ENCODE data around the gene HEXIM1. TPM values are rescaled to one million over a fixed set of nuclear protein-coding genes. Genes with fewer than 3 reads are reported as not detected.

The HEXIM1 gene, protein sequence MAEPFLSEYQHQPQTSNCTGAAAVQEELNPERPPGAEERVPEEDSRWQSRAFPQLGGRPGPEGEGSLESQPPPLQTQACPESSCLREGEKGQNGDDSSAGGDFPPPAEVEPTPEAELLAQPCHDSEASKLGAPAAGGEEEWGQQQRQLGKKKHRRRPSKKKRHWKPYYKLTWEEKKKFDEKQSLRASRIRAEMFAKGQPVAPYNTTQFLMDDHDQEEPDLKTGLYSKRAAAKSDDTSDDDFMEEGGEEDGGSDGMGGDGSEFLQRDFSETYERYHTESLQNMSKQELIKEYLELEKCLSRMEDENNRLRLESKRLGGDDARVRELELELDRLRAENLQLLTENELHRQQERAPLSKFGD
- 1.4 TPM in 2 replicates for polyA plus RNA-seq (2014; cell fraction: cytosol; rRNA removed)
- polyA plus RNA-seq (2014; cell fraction: nucleus; rRNA removed) = 0.97 and 2.7 TPM in 2 replicates

DNA sequence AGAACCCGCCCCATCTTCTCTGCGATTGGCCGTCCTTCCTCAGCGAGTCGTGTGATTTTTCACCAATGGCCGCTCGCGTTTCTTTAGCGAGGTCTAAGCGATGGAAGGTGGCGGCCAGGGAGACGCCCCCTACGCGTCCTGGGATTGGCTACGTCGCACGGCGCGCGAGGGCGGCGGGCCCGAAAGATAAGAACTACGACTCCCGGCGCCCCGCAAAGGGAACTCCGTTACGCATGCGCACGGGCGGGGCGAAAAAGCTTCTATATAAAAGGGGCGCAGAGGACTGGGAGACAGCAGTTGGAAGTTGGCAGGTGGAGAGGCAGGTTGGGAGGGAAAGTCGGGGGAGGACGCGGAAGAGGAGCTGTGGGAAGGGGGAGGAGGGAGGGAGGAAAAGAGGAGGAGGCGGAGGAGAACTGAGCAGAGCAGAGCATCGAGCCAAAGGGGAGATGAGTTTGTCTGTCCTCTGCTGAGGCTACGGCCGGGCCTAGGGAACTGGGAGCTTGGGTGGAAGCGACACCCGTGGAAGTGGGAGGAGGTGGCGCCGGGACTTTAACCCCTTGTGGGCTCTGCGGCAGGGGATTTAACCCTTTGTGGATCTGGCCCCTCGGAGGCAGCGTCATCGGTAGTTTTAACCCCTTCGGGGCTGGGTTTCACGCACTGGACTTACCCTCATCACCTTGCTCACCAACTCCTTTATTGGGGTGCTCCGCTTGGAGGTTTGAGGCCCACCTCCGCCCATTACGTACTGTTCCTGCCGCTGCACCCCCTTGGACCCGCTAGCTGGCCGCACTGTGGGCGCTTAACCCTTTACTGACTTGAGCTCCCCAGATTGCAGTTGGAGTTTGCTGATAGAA, at the start of gene HEXIM1:
TSS of gene HEXIM1 (plus strand) at position 293 of the 854 bp plus-strand sequence. CDS start 716 bp downstream, outside the sequence.
- peak; percentile 100 for DNase-seq (ENCODE audit: low spot score)

DNA sequence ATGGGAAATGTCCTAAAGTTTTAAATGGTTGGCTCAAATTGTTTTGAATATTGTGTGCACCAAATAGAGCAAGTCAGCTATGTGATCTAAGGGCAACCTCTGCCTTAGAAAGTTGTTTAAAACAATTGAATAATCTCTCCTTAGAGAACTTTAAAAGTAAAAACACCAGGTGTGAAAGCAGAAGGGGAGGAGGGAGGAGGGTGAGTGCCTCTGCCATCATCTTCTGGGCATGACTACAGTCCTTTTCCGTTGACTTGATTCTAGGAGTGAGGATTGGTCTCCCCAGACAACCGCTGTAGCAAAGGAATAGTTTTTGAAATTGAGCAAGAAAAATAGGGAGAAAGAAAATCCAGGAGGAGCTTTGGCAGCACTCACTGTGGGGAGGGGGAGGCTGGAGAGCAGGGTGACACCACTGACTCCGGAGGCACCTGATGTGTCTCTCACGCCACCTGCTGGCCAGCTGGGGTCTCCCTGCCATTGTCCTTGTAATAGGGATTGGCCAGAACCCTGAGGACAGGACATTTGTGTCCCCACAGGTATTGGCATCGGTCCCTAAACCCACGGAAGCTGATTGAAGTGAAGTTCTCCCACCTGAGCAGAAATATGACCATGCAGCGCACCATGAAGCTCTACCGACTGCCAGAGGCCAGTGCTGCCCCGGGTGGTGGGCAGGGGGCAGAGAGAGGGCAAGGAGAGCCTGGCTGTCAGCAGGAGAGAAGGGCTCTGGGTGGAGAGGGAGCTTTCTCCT, 49.2 kb upstream of the HEXIM1 start:
- DNase-seq (ENCODE audit: low spot score) = peak; percentile 83

DNA sequence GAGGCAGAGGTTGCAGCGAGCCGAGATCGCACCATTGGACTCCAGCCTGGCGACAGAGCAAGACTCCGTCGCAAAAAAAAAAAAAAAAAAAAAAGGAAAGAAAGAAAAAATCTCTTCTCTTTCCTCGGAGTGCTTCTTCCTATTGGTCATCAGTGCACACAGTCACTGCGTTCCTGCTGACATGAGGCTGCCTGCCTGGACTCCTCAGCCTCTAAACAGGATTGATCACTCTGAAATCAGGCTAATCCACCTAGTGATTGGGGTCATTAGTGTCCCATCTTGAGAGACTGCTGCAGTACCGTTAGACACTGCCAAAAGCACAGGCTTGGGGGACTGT, 46.8 kb upstream of the HEXIM1 start:
- no peak for DNase-seq (ENCODE audit: low spot score)

DNA sequence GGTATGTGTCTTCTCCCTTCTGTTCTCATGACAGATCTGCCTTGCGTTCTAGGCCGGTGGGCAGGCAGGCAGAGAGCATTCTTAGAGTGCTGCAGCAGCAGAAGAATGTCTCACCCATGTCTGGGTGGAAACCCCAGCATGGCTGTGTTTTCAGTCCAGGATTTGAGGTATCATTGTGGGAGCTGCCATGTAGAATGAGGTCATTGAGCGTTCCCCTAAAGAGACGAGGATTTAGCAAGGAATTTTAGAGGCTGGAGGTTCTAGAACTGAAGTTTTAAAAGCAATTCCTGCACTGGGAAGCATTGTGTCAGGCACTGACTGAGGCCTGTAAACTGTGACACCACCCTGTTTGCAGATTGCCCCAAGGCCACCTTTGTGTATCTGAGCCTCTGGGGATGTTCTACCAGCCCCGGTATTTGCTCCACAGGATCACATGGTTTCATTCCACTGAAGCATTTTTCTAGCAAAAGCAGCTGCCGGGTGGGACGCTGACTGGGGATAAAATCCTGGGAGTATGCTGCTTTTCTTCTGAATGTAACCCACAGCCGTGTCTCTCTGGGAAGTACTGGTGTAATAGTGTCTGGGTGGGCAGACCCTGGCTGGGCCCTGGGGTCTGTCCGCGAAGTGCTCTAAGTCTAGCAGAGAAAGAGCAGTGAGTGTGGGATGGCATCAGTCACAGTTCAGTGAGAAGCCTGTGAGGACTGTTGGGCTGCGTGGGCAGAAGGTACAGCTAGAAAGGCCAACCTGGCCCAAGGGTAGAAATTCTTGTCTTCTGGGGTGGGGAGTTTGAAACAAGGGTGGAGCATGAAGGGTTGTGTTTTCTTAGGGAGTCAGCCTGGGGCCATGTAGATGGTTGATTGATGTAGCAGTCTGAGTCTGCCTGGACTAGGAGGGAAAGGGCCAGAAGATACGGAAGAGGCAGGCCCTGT, 46.1 kb upstream of the HEXIM1 start:
- DNase-seq (ENCODE audit: low spot score) = no peak

DNA sequence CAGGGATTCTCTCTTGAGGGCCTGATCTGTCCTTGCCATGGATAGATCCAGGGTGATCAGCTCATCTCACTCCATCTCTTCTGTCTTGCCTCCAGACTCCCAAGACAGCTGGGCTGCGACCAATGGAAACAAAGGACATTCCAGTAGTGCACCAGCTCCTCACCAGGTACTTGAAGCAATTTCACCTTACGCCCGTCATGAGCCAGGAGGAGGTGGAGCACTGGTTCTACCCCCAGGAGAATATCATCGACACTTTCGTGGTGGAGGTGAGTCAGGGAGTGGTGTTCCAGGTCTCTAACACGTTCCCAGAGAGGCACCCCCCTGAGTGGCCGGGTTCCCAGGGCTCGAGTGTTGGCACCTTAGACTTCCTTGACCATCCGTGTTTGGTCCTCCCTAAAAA, 45.4 kb upstream of the HEXIM1 start:
- DNase-seq (ENCODE audit: low spot score) = no peak

DNA sequence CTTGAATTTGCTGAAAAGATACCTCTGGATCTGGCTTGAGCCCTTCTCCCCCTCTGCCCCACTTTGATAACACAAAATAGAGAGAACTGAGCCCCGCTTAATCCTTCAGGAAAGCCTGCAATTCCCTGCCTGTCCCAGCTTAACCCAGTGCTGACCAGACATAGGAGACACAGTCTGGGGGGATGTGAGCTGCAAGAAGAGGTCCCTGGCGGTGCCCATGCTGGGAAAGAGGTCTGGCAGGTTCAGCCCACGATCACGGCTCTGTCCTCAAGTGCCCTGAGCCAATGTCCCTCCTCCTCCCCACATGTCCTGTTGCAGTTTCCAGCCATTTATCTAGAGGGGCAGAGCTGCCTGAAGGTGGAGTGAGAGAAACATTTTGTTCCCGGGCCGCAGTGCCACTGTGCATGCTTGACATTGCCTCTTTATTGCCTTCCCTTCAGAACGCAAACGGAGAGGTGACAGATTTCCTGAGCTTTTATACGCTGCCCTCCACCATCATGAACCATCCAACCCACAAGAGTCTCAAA, 44.9 kb upstream of the HEXIM1 start:
- DNase-seq (ENCODE audit: low spot score) = no peak

DNA sequence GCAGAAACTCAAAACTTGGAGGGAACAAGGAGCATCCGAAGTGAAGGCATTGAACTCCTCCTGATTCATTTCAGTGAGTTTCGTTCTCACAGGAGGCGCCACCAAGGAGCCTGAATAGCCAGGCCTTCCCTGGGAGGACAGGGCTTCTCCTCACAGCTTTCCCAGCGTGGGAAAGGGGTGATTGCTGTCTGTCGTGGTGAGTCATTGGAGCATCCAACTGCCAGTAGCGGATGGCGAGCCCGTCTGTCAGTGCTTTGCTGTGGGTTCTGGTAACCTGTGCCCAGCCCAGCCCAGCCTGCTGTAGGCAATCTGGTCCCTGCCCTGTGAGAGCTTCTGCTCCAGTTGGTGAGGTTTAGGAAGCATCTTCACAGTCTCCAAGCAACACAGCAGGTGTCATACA, 44.2 kb upstream of the HEXIM1 start:
- no peak for DNase-seq (ENCODE audit: low spot score)

DNA sequence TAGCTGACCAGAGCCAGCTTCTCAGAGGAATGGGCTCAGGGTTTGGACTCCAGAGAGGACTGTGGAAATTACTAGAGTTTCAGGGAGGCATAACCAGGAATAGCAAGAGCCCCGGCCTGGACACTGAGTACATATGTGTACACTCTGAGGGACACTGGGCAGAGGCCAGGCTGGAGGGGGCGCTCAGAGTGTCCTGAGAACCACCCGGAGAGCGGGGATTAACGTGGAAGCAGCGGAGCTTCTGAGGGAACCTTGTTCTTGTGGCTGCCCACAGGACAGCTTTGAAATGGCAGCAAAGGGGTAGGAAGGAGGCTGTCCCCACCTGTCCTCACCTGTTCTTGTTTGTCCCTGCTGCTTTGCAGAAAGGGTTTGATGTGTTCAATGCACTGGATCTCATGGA, 43.8 kb upstream of the HEXIM1 start:
- DNase-seq (ENCODE audit: low spot score) = no peak

DNA sequence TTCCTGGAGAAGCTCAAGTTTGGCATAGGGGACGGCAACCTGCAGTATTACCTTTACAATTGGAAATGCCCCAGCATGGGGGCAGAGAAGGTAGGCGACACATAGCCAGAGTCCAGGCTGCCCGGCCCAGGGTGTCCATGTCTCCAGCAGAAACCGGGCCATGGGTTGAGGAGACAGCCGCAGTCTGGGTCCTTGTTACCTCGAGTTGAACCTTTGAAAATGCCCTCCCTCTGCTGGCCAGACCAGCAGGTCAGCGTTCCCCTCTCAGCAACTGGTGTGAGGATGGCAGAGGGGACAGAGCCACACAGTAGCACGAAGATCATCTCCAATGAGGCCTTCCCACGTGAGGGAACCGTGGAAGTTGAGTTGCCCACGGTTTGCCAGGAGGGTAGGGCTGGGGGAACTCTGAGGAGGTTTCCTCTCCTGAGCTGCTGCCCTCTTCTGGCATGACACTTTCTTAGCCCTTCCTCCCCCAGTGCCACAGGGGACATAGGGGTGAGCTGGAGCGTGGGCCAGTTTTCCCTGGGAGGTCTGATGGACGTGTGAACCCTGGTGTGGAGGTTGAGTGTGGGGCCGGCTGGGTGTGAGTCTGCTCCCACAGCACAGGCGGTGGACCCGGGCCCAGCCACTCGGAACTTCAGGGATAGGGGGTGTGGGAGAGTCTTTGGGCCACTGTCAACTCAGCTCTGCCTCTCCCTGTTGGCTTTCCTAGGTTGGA, 43.2 kb upstream of the HEXIM1 start:
- no peak for DNase-seq (ENCODE audit: low spot score)

DNA sequence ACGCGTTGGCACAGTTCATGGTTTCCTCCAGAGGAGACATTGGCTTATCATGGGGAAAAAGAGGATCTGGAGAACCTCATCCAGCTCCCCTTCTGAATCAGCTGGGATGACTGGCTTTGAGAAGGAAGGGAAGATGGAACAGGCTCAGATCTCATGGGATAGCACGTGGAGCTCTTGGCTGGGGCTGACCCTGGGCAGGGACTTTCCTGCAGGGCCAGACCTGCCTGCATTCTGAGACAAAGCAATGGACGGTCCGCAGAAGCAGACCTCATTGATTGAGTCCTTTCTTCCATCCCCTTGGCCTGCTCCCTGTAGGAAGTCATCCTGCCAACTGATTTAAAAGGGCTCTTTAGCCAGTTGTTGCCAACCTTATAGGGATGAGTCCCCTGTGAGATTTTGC, 42.2 kb upstream of the HEXIM1 start:
- DNase-seq (ENCODE audit: low spot score) = no peak

DNA sequence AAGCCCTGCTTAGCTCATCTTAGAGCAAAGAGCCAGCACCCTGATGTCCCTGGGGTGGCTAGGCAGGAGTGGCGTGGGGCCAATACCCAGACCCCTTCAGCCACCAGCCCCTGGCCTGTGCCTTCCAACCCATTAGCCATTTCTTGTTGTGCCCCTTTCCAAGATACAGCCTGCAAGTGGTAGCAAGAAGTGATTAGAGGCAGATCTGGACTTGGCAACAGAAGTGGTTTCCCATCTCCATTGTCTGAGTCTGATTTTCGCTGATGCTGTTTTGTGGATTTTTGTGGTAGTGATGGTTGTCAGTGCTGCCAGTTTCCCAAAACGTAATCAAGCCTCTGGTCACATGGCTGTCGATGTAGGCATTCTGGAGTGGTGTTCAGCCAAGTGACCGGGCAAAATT, 41.7 kb upstream of the HEXIM1 start:
- no peak for DNase-seq (ENCODE audit: low spot score)

DNA sequence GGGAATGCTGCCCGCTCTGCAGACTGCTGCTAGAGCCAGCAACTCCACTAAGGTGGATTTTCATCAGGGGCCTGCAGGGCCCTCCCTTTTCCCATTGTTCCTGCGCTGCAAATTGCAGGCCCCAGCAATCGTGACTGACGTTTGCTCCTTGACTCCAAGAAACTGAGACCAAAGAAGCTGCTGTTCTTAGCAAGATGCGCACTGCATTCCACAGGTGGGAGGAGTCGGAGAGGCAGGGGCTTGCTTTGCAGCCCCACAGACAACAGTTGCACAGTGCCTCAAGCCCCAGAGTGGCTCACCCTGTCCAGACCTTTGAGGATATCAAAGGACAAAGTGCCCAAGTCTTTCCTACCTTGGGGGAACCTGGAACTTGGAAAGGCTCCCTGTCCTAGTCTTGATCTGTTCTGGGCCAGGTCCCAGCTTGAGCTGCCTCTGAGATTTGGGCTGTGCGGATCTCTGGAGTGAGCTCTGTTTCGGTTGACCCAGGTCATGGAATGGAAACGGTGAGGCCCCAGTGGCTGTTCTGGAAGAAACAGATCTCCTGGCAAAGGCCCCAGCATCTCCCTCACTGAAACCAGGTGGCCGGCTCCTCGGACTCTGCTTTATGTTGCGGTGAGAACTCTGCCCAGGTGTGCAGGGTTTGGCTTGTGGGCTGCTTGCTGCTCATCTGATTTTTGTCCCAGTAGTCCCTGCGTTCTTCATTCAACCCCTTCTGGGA, 40.8 kb upstream of the HEXIM1 start:
- no peak for DNase-seq (ENCODE audit: low spot score)

DNA sequence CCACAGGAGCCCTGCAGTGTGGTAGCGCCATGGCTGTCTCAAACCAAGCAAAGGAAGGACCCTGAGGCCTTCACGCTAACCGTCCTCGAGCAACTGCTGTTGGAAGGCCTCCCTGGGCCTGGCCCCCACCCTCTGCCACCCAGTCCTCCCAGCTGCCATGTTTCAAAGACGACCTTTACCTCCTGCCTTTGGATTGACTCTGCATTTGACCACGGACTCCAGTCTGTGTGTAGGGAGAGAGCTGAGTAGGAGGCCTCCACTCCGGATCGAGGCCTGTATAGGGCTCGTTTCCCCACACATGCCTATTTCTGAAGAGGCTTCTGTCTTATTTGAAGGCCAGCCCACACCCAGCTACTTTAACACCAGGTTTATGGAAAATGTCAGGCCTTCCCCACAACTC, 40.2 kb upstream of the HEXIM1 start:
- no peak for DNase-seq (ENCODE audit: low spot score)

DNA sequence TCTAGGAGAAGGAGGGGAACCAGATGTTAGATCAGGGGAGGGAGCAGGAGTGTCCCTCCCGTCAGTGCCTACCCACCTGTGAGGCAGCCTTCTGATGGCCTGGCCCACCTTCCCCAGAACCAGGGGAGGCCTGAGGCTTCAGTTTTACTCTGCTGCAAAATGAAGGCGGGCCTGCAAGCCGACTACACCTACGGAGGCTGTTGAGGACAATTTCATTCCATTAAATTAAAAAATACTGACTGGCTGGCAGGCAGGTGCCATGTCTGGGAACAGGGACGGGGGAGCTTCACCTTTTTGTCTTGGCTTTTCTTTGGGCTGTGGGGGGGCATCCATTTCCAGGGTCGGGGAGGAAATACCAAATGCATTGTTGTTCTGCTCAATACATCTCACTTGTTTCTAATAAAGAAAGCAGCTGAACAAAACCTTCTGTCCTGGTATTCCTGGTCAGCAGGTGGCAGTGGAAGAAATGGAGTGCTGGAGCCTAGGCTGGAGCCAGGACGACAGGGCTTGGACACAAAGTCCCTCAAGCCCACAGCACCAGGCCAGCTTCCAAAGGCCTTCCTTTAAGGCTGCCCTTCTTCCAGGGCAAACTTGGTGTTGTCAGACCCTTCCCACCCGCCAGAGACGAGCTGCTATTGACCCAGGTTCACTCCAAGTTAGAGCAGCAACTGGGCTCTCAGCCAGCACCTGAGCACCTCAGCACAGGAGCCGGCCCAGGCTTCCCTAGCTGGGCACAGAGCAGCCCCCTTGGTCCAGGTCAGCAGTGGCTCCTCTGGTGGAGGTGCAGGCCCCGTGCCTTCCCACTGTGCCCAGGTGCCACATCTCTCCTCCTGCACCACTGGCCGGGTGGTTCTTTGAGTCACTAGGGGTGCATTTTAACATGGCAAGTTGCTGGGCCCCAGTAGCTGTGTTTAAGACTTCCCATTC, 39.4 kb upstream of the HEXIM1 start:
- DNase-seq (ENCODE audit: low spot score) = no peak

DNA sequence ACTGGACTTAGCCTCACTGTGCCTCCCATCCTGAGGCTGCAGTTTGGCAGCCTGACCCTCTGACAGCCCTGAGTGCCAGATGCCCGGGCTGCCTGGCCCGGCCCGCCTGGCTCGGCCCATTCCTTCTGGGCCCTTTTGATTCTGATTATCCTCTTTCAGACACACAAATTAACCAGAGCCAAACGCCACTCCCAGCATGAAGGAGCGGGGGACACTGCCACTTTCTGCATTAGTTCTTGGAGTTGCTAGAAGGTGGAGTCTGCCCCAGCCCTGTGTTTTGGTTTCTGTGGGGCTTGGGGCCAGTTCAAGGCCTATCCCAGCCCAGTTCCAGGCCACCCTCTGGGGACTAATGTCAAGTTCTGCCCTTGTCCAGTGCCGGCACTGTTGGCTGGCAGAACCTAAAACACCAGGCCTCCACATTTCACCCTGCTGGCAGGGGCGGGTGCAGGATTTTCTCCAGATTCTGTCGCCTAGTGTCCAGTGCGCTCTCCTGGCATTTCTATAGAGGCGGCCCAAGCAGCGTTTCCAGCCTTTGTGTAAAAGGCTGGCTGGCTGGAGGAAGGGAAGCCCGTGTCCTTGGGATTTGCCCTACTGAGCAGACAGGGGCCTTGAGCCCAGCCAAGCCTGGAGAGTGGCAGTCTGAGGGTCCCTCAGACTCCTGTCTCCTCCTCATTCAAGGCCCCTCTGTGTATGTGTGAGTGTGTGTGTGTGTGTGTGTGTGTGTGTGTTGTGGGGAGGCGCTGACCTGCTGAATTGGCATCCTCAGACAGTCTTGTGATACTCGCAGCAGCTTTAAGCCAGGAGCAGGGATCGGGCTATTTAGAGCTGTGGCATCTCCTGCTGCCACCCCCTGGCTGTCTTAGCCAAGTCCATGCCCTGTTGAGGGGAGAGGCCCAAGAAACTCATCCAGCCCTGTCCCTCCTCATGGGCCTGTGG, 37.3 kb upstream of the HEXIM1 start:
- no peak for DNase-seq (ENCODE audit: low spot score)

DNA sequence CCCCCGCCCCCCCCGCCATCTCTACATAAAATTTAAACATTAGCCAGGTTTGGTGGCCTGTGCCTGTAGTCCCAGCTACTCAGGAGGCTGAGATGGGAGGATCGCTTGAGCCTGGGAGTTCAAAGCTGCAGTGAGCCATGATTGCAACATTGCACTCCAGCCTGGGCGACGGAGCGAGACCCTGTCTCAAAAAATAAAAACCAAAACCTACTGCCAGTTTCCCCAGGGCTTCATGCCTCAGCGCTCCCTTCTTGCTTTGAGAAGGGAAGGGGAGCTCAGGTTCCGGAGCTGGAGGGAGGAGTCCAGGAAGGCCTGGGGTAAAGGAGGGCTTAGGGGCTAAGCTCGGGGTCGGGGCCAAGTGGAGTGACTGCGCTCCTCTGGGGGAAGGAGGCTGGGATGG, 36.4 kb upstream of the HEXIM1 start:
- DNase-seq (ENCODE audit: low spot score) = no peak
